ENCODE results near the gene PVR.

DNA sequence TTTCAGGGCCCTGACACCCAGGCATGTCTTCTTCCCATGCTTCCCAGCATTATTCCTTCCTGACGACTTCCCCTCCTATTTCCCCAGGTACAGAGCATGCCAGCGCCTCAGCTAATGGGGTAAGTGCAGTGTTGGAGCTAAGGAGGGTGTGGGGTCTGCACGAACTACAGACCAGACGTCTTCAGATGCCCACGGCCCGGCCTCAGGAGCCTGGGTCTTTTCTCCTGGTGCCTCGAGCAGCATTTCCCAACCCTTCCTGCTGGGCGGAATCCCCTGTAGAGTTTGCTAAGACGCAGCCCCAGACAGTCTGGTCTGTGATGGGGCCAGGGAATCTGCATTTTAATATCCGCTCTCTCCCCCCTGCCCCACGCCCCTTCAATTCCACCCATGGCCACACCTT, 17.5 kb downstream of the PVR start:
- TF ChIP-seq POLR2A (IDR thresholded peaks at IDR 0.05; ENCODE audit: low read depth, low read length) (no peak), JUNB (IDR thresholded peaks at IDR 0.05) (no peak), CBFB (IDR thresholded peaks at IDR 0.05; ENCODE audit: low read depth) (no peak), GABPA (IDR thresholded peaks at IDR 0.05; ENCODE audit: low read depth) (no peak), EZH2 (IDR thresholded peaks at IDR 0.05; ENCODE audit: borderline replicate concordance, control insufficient read depth, low read depth, low read length) (no peak), SUZ12 (IDR thresholded peaks at IDR 0.05; ENCODE audit: unreplicated experiment) (no peak), EP300 (IDR thresholded peaks at IDR 0.05; ENCODE audit: borderline replicate concordance in 1 of 2, control insufficient read depth in 1 of 2, low read depth in 2 of 2, low read length in 2 of 2) (no peak), BHLHE40 (IDR thresholded peaks at IDR 0.05; ENCODE audit: borderline replicate concordance in 1 of 2, low read depth in 2 of 2, low read length in 1 of 2) (no peak), POLR2AphosphoS5 (IDR thresholded peaks at IDR 0.05; ENCODE audit: low read length) (no peak), TAF1 (IDR thresholded peaks at IDR 0.05; ENCODE audit: borderline replicate concordance, low read depth, low read length) (no peak)
- TF ChIP-seq, protein P1, sequence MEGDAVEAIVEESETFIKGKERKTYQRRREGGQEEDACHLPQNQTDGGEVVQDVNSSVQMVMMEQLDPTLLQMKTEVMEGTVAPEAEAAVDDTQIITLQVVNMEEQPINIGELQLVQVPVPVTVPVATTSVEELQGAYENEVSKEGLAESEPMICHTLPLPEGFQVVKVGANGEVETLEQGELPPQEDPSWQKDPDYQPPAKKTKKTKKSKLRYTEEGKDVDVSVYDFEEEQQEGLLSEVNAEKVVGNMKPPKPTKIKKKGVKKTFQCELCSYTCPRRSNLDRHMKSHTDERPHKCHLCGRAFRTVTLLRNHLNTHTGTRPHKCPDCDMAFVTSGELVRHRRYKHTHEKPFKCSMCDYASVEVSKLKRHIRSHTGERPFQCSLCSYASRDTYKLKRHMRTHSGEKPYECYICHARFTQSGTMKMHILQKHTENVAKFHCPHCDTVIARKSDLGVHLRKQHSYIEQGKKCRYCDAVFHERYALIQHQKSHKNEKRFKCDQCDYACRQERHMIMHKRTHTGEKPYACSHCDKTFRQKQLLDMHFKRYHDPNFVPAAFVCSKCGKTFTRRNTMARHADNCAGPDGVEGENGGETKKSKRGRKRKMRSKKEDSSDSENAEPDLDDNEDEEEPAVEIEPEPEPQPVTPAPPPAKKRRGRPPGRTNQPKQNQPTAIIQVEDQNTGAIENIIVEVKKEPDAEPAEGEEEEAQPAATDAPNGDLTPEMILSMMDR (IDR thresholded peaks at IDR 0.05 in 2 of 3, conservative IDR thresholded peaks at IDR 0.05 in 1 of 3; ENCODE audit: control insufficient read depth in 2 of 3, extremely low read depth in 1 of 3, insufficient read depth in 1 of 3, low read depth in 3 of 3, low read length in 3 of 3), result no peak
